Ishikawa (cell line): Measurements from ENCODE around the gene DZIP1L.

Source experiments
- CEBPB ChIP-seq: IDR thresholded peaks from 2 replicates; pipeline ENCODE4 v1.6.1; 2012
- CREB1 ChIP-seq: IDR thresholded peaks from 2 replicates; pipeline ENCODE4 v1.6.1; 2012; ENCODE audit warnings: low read depth
- EGR1 ChIP-seq: IDR thresholded peaks from 2 replicates; pipeline ENCODE4 v1.6.1; 2012
- EP300 ChIP-seq: IDR thresholded peaks from 2 replicates; pipeline ENCODE4 v1.6.1; 2012; ENCODE audit warnings: borderline replicate concordance
- FOXM1 ChIP-seq: IDR thresholded peaks from 2 replicates; pipeline ENCODE4 v1.6.1; 2012; ENCODE audit warnings: low read depth, borderline replicate concordance
- MAX ChIP-seq: IDR thresholded peaks from 2 replicates; pipeline ENCODE4 v1.6.1; 2012
- NFIC ChIP-seq: IDR thresholded peaks from 2 replicates; pipeline ENCODE4 v1.6.1; 2012
- RAD21 ChIP-seq: IDR thresholded peaks from 2 replicates; pipeline ENCODE4 v1.6.1; 2012; ENCODE audit warnings: low read depth
- REST ChIP-seq: IDR thresholded peaks from 2 replicates; pipeline ENCODE4 v1.6.1; 2012; ENCODE audit warnings: low read depth, mild to moderate bottlenecking
- TAF1 ChIP-seq: IDR thresholded peaks from 2 replicates; pipeline ENCODE4 v1.6.1; 2012; ENCODE audit warnings: low read depth, mild to moderate bottlenecking
- USF1 ChIP-seq: IDR thresholded peaks from 2 replicates; pipeline ENCODE4 v1.6.1; 2012
- YY1 ChIP-seq: IDR thresholded peaks from 2 replicates; pipeline ENCODE4 v1.6.1; 2012; ENCODE audit warnings: low read depth
- ZBTB7A ChIP-seq: IDR thresholded peaks from 2 replicates; pipeline ENCODE4 v1.6.1; 2012; ENCODE audit warnings: low read depth

GRCh38 chr3:138066972-138067371 lies 48.4 kb downstream of the DZIP1L start:
- no peak for TF ChIP-seq CEBPB
- no peak for TF ChIP-seq RAD21
- no peak for TF ChIP-seq EP300
- TF ChIP-seq TAF1, result no peak
- no peak for TF ChIP-seq CREB1
- no peak for TF ChIP-seq REST
- TF ChIP-seq EGR1, result no peak
- no peak for TF ChIP-seq MAX
- TF ChIP-seq USF1, result no peak
- no peak for TF ChIP-seq FOXM1
- TF ChIP-seq YY1, result no peak
- TF ChIP-seq NFIC, result no peak
- TF ChIP-seq ZBTB7A, result no peak
